H1 (cell line): ENCODE results near the gene SMARCD1. TPM values are rescaled to one million over a fixed set of nuclear protein-coding genes. Genes with fewer than 3 reads are reported as not detected.

Source experiments
- CTCF ChIA-PET: fragments of 300-600 bp; sonication (Branson Sonifier 250); formaldehyde crosslinking; loops from one replicate; lab custom pipeline; 2021; ENCODE audit not compliant: partially characterized antibody; lab: Charles Lee
- POLR2A ChIA-PET: fragments of 300-600 bp; sonication (Branson Sonifier 250); formaldehyde crosslinking; loops from one replicate; lab custom pipeline; 2021; ENCODE audit warnings: inconsistent platforms; ENCODE audit not compliant: partially characterized antibody; lab: Charles Lee
- DNase-seq, 2 experiments: peaks; one replicate each; pipeline versions ENCODE4 v3.0.0 to v3.0.0-alpha.2; 2010 to 2022; ENCODE audit warnings: low spot score in 2 of 2, low read depth in 1 of 2, mixed read lengths in 1 of 2
- FAIRE-seq: peaks from 2 replicates; lab custom pipeline; 2011; peaks lifted over from hg19 to GRCh38; lab: Jason Lieb, UNC
- H2AFZ ChIP-seq: 2 replicates; pipeline ENCODE4 v1.8.1; 2012; ENCODE audit warnings: low read length, inconsistent platforms
- H2AK5ac ChIP-seq: 2 replicates; pipeline ENCODE4 v1.6.1; 2013; ENCODE audit warnings: low read depth, low read length
- H2BK120ac ChIP-seq: replicated peaks from 2 replicates; pipeline ENCODE3; 2013; ENCODE audit warnings: low read depth, low read length, inconsistent platforms
- H2BK12ac ChIP-seq: 2 replicates; pipeline ENCODE4 v1.6.1; 2013; ENCODE audit warnings: low read depth, low read length
- H2BK15ac ChIP-seq: 2 replicates; pipeline ENCODE4 v1.6.1; 2013; ENCODE audit warnings: low read length
- H2BK20ac ChIP-seq: 2 replicates; pipeline ENCODE4 v1.6.1; 2013; ENCODE audit warnings: low read length
- H2BK5ac ChIP-seq: 2 replicates; pipeline ENCODE4 v1.6.1; 2013; ENCODE audit warnings: low read depth, low read length
- H3K14ac ChIP-seq: 2 replicates; pipeline ENCODE4 v1.6.1; 2013; ENCODE audit warnings: inconsistent platforms; ENCODE audit not compliant: insufficient read length
- H3K18ac ChIP-seq: 2 replicates; pipeline ENCODE4 v1.6.1; 2013; ENCODE audit warnings: low read length; ENCODE audit errors: extremely low read depth
- H3K23ac ChIP-seq: 2 replicates; pipeline ENCODE4 v1.6.1; 2013; ENCODE audit warnings: inconsistent platforms; ENCODE audit not compliant: insufficient read length
- H3K23me2 ChIP-seq: 2 replicates; pipeline ENCODE4 v1.6.1; 2013; ENCODE audit warnings: low read depth, low read length
- H3K27ac ChIP-seq: 2 replicates; pipeline ENCODE4 v1.6.1; 2011; ENCODE audit warnings: low read depth, low read length, inconsistent platforms
- H3K27me3 ChIP-seq, 4 experiments: replicated peaks in 1 of 4; 1 replicate in 1 of 4; 2 replicates in 3 of 4; pipeline versions ENCODE4 v1.6.1 to v1.8.1; 2011 to 2013; ENCODE audit warnings: low read length in 3 of 4, mild to moderate bottlenecking in 3 of 4, inconsistent platforms in 2 of 4, mixed read lengths in 2 of 4, moderate library complexity in 1 of 4; ENCODE audit not compliant: control insufficient read depth in 3 of 4, insufficient read depth in 3 of 4; ENCODE audit errors: extremely low read depth in 1 of 4
- H3K36me3 ChIP-seq, 4 experiments: 2 replicates each; pipeline versions ENCODE4 v1.6.1 to v1.8.1; 2011 to 2013; ENCODE audit warnings: mild to moderate bottlenecking in 4 of 4, low read length in 3 of 4, moderate library complexity in 2 of 4, control low read depth in 1 of 4, inconsistent platforms in 1 of 4; ENCODE audit not compliant: insufficient read depth in 4 of 4, control insufficient read depth in 2 of 4
- H3K4ac ChIP-seq: replicated peaks from 2 replicates; pipeline ENCODE3; 2013; ENCODE audit warnings: low read length, low read depth, mixed read lengths, inconsistent platforms; ENCODE audit not compliant: insufficient read length
- H3K4me1 ChIP-seq, 4 experiments: replicated peaks in 1 of 4; 1 replicate in 1 of 4; 2 replicates in 3 of 4; pipeline versions ENCODE4 v1.6.1 to v1.8.1; 2011 to 2013; ENCODE audit warnings: low read length in 3 of 4, inconsistent platforms in 2 of 4, mixed read lengths in 1 of 4; ENCODE audit not compliant: insufficient read depth in 4 of 4, control insufficient read depth in 3 of 4
- H3K4me2 ChIP-seq, 2 experiments: 2 replicates each; pipeline versions ENCODE4 v1.6.1 to v1.8.1; 2011 to 2013; ENCODE audit warnings: low read depth in 2 of 2, low read length in 2 of 2, control low read depth in 1 of 2, inconsistent platforms in 1 of 2, mild to moderate bottlenecking in 1 of 2; ENCODE audit not compliant: insufficient read depth in 1 of 2
- H3K4me3 ChIP-seq, 4 experiments: fragments of 200-600, 300-600 bp in 1 of 4; sonication (generic), shearing (Covaris generic), sonication (Bioruptor Twin) in 1 of 4; 2 replicates each; pipeline versions ENCODE4 v1.5.1 to v1.8.1; 2011 to 2016; ENCODE audit warnings: low read length in 4 of 4, low read depth in 3 of 4, control low read depth in 2 of 4, inconsistent platforms in 2 of 4, mild to moderate bottlenecking in 2 of 4, mixed read lengths in 1 of 4, moderate library complexity in 1 of 4; ENCODE audit not compliant: insufficient read depth in 2 of 4; ENCODE audit errors: extremely low read depth in 1 of 4
- H3K56ac ChIP-seq: replicated peaks from 2 replicates; pipeline ENCODE3; 2013; ENCODE audit warnings: low read depth, mild to moderate bottlenecking, mixed read lengths, low read length, inconsistent platforms; ENCODE audit not compliant: insufficient read length
- H3K79me1 ChIP-seq: 2 replicates; pipeline ENCODE4 v1.6.1; 2013; ENCODE audit warnings: low read depth, low read length, control low read depth
- H3K79me2 ChIP-seq, 2 experiments: 2 replicates each; pipeline versions ENCODE4 v1.6.1 to v1.8.1; 2012 to 2013; ENCODE audit warnings: low read length in 2 of 2, mild to moderate bottlenecking in 2 of 2, inconsistent platforms in 1 of 2; ENCODE audit not compliant: insufficient read depth in 2 of 2, control insufficient read depth in 1 of 2
- H3K9ac ChIP-seq, 4 experiments: replicated peaks in 1 of 4; 1 replicate in 1 of 4; 2 replicates in 3 of 4; pipeline versions ENCODE4 v1.6.1 to v1.8.1; 2011 to 2013; ENCODE audit warnings: low read depth in 3 of 4, low read length in 3 of 4, control low read depth in 2 of 4, mild to moderate bottlenecking in 2 of 4, moderate library complexity in 2 of 4, inconsistent platforms in 1 of 4; ENCODE audit errors: extremely low read depth in 1 of 4
- H3K9me3 ChIP-seq, 2 experiments: 2 replicates each; pipeline versions ENCODE4 v1.6.1 to v1.8.1; 2012 to 2013; ENCODE audit warnings: mild to moderate bottlenecking in 2 of 2, moderate library complexity in 2 of 2, control low read depth in 1 of 2, inconsistent platforms in 1 of 2, low read depth in 1 of 2, low read length in 1 of 2, mixed read lengths in 1 of 2; ENCODE audit not compliant: insufficient read depth in 2 of 2
- H4K20me1 ChIP-seq, 2 experiments: replicated peaks in 1 of 2; 2 replicates each; pipeline versions ENCODE3 to v1.8.1; 2011 to 2013; ENCODE audit warnings: inconsistent platforms in 2 of 2, low read length in 2 of 2, mild to moderate bottlenecking in 1 of 2; ENCODE audit not compliant: insufficient read depth in 2 of 2, control insufficient read depth in 1 of 2
- H4K5ac ChIP-seq: 2 replicates; pipeline ENCODE4 v1.6.1; 2013; ENCODE audit warnings: low read length, low read depth, mixed read lengths, inconsistent platforms; ENCODE audit not compliant: insufficient read length
- H4K8ac ChIP-seq: 2 replicates; pipeline ENCODE4 v1.8.0; 2013; ENCODE audit warnings: mild to moderate bottlenecking, moderate library complexity, low read length, inconsistent platforms; ENCODE audit not compliant: insufficient read depth; ENCODE audit errors: extremely low read depth
- H4K91ac ChIP-seq: replicated peaks from 2 replicates; pipeline ENCODE3; 2013; ENCODE audit warnings: low read length, mixed read lengths, inconsistent platforms; ENCODE audit not compliant: insufficient read length
- CEBPB ChIP-seq: IDR thresholded peaks from 2 replicates; pipeline ENCODE4 v1.6.1; 2012; ENCODE audit warnings: low read depth, low read length
- CTCF ChIP-seq, 3 experiments: IDR thresholded peaks; 1 replicate in 2 of 3; 2 replicates in 1 of 3; pipeline versions ENCODE4 v1.5.1 to v1.6.1; 2011; ENCODE audit warnings: low read length in 3 of 3, mild to moderate bottlenecking in 3 of 3, inconsistent platforms in 2 of 3, low read depth in 1 of 3, moderate library complexity in 1 of 3; ENCODE audit not compliant: insufficient read depth in 1 of 3; ENCODE audit errors: control extremely low read depth in 1 of 3
- GABPA ChIP-seq: IDR thresholded peaks from 2 replicates; pipeline ENCODE4 v1.6.1; 2011; ENCODE audit warnings: mild to moderate bottlenecking, low read length, moderate library complexity, borderline replicate concordance; ENCODE audit not compliant: insufficient read depth
- JUN ChIP-seq: IDR thresholded peaks from 2 replicates; pipeline ENCODE4 v1.6.1; 2011; ENCODE audit warnings: low read depth, mild to moderate bottlenecking, improper control_type of control experiment, low read length
- KDM4A ChIP-seq: IDR thresholded peaks from one replicate; pipeline ENCODE4 v1.7.1; 2012; ENCODE audit warnings: low read depth, mild to moderate bottlenecking, moderate library complexity, low read length, inconsistent platforms; ENCODE audit not compliant: severe bottlenecking
- SAP30 ChIP-seq: fragments of 300-600 bp; sonication (generic); IDR thresholded peaks from 2 replicates; pipeline ENCODE4 v1.7.1; 2012; ENCODE audit warnings: low read length, moderate library complexity, mild to moderate bottlenecking, inconsistent platforms; ENCODE audit not compliant: insufficient read depth, insufficient replicate concordance
- SRF ChIP-seq: IDR thresholded peaks from 2 replicates; pipeline ENCODE4 v1.6.1; 2011; ENCODE audit warnings: mild to moderate bottlenecking, low read depth, low read length, moderate library complexity
- TCF12 ChIP-seq: IDR thresholded peaks from 2 replicates; pipeline ENCODE4 v1.6.1; 2011; ENCODE audit warnings: low read depth, mild to moderate bottlenecking, low read length
- WGBS, 2 experiments: shearing (Covaris generic) in 1 of 2; methylation state at CpG; one replicate each; pipeline versions ENCODE4 v1.1.6 to v1.1.7; 2013 to 2015; ENCODE audit warnings: low lambda C conversion rate in 2 of 2, mixed read lengths in 2 of 2, inconsistent platforms in 1 of 2, low coverage in 1 of 2, missing lambda C conversion rate in 1 of 2; ENCODE audit not compliant: insufficient replicate concordance in 2 of 2, insufficient coverage in 1 of 2, insufficient read length in 1 of 2; ENCODE audit errors: extremely low coverage in 1 of 2, missing lambda C conversion rate in 1 of 2; 5-methylcytosine and 5-hydroxymethylcytosine counted together
- polyA plus RNA-seq, 7 experiments: library from polyadenylated mRNA; depleted of rRNA in 3 of 7; stranded (reverse) in 5 of 7; unstranded in 2 of 7; fragments of >200 nt in 5 of 7; fragments of 200-250 nt in 2 of 7; gene quantifications; 1 replicate in 5 of 7; 2 replicates in 1 of 7; 4 replicates in 1 of 7; pipeline versions ENCODE4 v1.2.1 to v1.2.3, GENCODE V29; 2011 to 2013; ENCODE audit warnings: missing spikeins in 2 of 7, mixed read lengths in 2 of 7
- total RNA-seq: library from RNA; stranded (reverse); fragmentation: NEBNext Ultra II Directional; extraction: Animal tissue kit (Norgen Biotek cat#: 25700); gene quantifications from 2 replicates; pipeline ENCODE4 v1.2.1, GENCODE V29; 2021

The SMARCD1 gene
- total and polyA plus RNA-seq, 2 of the 8 experiments (the other 6 are each of a cell fraction or from before 2014, with no cell fraction given), result 128 to 130 TPM

- H2BK5ac ChIP-seq, result no peak overlapping the region
- H4K5ac ChIP-seq, result no peak overlapping the region
- 0 out of 2 replicates have a peak overlapping the region, but pooled peaks have one; percentile 19 for H2BK15ac ChIP-seq
- ChIA-PET POLR2A (interaction anchor here (0.7 to 27.1 kb wide), 7 partner anchors 4 to 85 kb away, joined by 3 to 457 read pairs (median 4); partner anchors contain the start of genes COX14, GPD1 and SMARCD1), CTCF (interaction anchor here (0.6 to 32.9 kb wide), 10 partner anchors 7 to 581 kb away, joined by 3 to 625 read pairs (median 4); partner anchors contain the start of genes CERS5, COX14 and SMARCD1)
- peaks cover 1 to 12% (median 4%) of the 10 kb centered on the region in 4 experiments; a peak in 6 of 8 replicates for H3K36me3 ChIP-seq
- H3K56ac ChIP-seq, result no peak overlapping the region
- H2AK5ac ChIP-seq, result no peak overlapping the region
- H2AFZ ChIP-seq, result no peak overlapping the region
- H2BK120ac ChIP-seq, result no peak overlapping the region
- H3K14ac ChIP-seq, result no peak overlapping the region
- no peak overlapping the region for H4K91ac ChIP-seq
- no peak overlapping the region for H3K4me2 ChIP-seq
- DNase-seq (no peak), FAIRE-seq (no peak)
- 0 out of 2 replicates have a peak overlapping the region, but pooled peaks have one; percentile 7 for H4K8ac ChIP-seq
- H3K23ac ChIP-seq, result no peak overlapping the region
- no peak overlapping the region for H2BK12ac ChIP-seq
- TF ChIP-seq GABPA (no peak), TCF12 (no peak), CTCF (IDR thresholded peaks at IDR 0.05; ENCODE audit: control extremely low read depth in 1 of 3, insufficient read depth in 1 of 3, low read depth in 1 of 3, low read length in 3 of 3) (no peak), KDM4A (no peak), SAP30 (no peak), SRF (no peak), CEBPB (no peak), JUN (no peak)
- H3K9ac ChIP-seq, result no peak overlapping the region
- peaks cover 0 to 4% of the 10 kb centered on the region in 2 experiments for H4K20me1 ChIP-seq
- no peaks in the 10 kb centered on the region for H3K9me3 ChIP-seq
- H3K4ac ChIP-seq, result no peak overlapping the region
- H3K4me3 ChIP-seq, result no peak overlapping the region
- 82% methylated on average over 14 of the region's 14 CpGs; no CpG with 5 or more reads in 1 of the 2 experiments for WGBS, 2 experiments
- H3K79me1 ChIP-seq, result no peaks in the 10 kb centered on the region
- peaks cover 2 to 9% (median 6%) of the 10 kb centered on the region in 4 experiments; a peak in 5 of 7 replicates for H3K4me1 ChIP-seq
- H2BK20ac ChIP-seq, result no peak overlapping the region
- H3K23me2 ChIP-seq, result no peaks in the 10 kb centered on the region
- no peaks in the 10 kb centered on the region for H3K79me2 ChIP-seq
- no peak overlapping the region for H3K27ac ChIP-seq
- H3K27me3 ChIP-seq, result no peaks in the 10 kb centered on the region
- H3K18ac ChIP-seq, result no peak overlapping the region
These were observed 19.6 kb downstream of the SMARCD1 start for GRCh38 chr12:50104417-50105366.
